Stimulated activated CD8-positive, alpha-beta memory T cell treated with anti-CD3 and anti-CD28 coated beads, Interleukin-15, amount 100 ng/mL, for 24 hours (primary cell): ENCODE results near the gene INA.

ENCODE experiments used
- DNase-seq: peaks from one replicate; pipeline ENCODE4 v3.0.0-alpha.2; 2020; ENCODE audit warnings: low read depth

Gene INA

DNA sequence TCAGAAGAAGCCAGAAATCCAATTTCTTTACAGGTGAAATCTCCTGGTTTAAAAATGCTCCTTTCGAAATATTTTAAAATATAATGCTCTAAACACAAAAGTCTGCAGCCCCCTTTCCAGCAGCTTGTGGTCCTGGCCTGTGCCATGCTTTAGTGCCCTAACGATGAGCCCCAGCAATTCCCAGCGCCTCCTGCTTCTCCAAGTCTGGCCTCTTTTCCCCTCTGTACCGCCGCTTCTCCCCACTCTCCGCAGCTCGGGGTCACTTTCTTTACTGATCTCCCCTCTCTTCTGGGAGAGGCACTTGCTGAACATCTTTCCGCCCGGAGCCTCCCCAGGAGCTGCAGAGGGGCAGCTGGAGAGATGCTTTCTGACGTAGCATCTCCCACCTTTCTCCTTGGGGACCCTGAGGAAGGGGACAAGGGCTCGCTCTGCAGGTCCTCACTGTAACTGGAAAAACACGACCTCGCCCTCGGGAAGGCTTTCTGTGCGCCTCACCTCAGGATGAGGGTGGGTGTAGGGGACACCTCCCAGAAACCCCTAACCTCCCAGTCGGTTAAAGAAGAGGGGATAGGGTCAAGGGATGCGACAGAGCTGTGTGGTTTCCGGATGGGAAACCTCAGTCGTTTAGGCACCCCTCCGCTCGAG is 565 bp upstream of the INA start:
- DNase-seq = no peak

DNA sequence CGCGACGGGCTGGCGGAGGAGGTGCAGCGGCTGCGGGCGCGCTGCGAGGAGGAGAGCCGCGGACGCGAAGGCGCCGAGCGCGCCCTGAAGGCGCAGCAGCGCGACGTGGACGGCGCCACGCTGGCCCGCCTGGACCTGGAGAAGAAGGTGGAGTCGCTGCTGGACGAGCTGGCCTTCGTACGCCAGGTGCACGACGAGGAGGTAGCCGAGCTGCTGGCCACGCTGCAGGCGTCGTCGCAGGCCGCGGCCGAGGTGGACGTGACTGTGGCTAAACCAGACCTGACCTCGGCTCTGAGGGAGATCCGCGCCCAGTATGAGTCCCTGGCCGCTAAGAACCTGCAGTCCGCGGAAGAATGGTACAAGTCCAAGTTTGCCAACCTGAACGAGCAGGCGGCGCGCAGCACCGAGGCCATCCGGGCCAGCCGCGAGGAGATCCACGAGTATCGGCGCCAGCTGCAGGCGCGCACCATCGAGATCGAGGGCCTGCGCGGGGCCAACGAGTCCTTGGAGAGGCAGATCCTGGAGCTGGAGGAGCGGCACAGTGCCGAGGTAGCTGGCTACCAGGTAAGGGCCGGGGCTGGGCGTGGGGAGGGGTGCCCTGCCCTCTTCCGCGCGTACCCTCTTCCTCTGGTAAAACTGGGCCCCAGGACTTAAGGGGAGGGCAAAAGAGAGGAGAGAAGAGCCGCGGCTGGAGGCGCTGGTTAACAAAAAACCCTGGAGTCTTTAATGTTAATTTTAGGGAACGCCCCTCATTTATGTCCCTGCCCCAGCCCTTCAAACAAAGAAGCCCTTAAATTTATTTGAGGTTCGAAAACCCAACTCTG is 987 bp downstream of the INA start:
- DNase-seq = no peak

DNA sequence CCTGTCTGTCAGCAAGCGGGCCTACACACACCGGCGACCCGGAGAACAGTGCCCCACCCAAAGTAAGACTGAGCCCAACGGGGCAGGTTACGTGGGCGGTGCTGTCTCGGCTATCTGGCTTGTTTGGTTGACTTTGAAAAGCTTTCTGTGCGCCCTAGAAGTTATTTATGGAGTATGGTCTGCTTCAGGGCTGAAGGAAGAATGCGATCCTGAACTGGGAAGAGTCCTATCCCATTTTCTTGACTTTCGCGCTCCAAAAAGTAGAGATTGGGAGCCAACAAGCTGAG is 1.5 kb downstream of the INA start:
- DNase-seq = no peak

DNA sequence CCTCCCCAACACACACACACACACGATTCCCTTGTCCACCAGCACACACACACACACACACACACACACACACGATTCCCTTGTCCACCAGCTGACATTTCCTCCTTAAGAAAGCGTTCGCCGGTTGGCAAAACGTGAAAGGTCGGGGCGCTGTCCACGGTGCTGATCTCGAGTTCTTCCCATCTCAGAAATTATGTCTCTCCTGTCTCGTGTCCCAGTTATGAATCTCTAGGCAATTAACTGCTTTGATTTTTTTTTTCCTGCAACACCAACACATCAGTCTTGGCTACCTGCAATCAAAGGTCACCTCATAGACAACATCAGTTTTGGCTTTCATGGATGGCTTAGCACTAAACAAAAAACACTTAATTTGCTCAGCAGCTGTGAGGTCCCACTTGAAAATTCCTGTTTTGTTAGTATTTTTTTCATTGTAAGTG is 1.9 kb downstream of the INA start:
- peak; percentile 18 for DNase-seq

DNA sequence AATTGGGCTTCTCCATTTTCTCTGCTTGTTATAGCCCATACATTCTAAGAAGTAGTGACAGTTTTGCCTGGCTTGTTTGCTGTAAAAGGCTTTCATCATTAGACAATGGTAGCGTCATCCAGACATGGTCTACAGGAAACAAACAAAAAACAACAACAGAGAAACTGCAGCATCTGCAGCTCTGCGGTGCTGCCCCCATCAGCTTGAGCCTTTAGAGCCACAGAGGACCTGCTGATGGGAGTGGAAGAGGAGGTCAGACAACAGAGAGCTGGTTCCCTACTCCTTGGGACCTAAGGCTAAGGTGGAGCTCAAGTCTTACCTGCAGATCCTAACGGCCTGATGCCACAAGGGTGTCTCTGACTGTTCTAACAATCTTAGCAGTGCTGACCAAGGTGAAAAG is 3.1 kb downstream of the INA start:
- no peak for DNase-seq

DNA sequence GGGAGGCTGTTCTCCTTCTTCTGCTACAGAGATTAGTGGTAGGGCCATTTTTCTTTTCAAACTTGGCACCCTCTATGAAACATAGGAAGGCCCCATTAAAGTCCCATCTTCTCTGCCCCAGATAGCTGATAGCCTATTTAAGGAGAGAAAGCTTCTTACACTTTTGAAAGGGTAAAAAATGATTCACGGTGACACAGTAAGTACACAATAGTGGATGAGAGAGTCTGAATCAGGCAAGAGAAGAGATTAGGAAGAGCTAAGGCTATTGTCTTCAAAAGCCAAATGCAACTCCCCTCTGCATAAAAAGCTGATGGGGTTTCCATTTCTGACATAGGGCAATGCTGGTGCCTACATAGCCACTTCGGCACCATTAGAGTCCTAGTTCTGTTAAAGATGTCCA is 3.6 kb downstream of the INA start:
- no peak for DNase-seq

DNA sequence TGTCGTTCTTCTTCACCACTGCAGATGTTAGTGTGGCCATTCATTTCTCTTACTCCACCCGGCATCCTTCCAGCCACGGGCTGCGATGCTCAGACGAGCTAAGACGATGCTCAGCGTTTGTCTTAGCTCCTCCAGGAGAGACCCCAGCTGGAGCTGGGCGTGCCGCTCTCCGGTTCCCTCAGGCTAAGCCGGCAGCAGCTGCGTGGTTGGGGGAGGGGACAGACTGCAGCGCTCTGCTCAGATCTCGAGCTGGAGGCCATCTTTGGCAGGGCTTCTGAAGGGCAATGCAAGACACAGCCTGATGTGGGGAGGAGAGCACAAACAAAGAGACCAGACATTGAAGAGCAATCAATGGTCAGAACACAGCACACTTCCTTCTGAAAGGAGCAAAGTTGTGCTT is 4.8 kb downstream of the INA start:
- DNase-seq = no peak

DNA sequence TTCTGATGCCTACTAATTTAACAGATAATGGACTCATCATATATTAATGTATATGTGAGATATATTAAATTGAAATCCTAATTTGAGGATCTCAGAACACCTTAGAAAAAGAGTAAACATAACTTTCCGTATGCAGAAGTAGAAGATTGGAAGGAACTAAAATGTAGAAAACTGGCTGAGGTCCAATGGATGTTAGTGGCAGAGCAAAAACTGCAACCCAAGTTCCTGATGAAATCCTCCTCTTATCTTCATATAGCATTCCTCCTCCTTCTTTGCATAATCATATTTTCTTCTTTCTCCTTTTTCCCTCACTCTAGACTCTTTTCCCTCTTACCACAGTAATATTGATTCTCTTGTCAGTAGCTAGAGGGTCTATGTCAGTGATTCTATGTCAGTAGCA is 6.0 kb downstream of the INA start:
- DNase-seq = no peak

DNA sequence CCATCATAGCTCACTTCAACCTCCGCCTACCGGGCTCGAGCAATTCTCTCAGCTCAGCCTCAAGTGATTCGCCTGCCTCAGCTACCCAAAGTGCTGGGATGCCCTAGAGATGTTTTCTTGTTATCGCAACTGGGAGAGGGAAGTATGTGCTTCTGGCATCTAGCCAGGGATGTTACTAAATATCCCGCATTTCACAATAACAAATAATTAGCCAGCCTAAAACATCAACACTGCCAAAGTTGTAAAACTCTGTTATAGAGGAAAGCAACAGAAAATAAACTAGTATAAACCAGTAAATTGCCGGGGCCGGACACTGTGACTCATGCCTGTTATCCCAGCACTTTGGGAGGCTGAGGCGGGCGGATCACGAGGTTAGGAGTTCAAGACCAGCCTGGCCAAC is 7.2 kb downstream of the INA start:
- DNase-seq = no peak

DNA sequence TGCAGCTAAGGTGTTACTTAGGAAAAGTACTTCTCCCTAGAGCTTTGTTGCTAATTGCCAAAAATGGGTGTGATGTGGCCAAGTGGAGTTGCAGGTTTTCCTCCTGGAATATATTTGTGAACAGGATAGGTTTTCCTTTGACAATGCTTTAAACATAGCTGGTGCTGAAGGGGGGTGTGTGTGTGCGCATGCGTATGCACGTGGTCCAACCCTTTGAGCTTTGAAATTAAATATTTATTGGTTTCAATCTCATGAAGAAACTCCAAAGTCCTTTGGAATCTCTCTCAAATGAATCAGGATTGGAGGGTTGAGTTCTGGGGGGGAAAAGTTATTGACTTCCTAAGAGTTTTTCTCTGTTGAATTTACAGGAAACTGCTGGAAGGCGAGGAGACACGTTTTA is 11.1 kb downstream of the INA start:
- DNase-seq = no peak

DNA sequence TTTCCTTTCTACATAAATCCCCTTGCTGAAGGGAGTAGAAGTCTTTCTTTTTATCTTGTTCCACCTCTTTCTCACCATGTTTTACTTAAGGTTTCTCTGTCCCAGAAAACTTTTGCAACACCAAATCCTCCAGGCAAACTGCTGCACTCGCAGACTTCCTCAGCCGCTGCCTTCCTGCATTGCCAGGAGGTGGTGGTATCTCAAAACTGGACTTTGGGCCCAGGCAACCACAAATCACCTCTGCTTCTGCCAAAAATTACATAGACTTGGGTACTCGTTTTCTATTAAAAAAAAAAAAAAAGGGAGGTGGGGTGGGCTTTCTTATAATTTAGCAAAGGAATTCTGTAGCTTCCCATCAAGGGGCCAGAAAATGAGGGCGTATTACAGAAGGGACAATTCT is 14.7 kb downstream of the INA start:
- no peak for DNase-seq

DNA sequence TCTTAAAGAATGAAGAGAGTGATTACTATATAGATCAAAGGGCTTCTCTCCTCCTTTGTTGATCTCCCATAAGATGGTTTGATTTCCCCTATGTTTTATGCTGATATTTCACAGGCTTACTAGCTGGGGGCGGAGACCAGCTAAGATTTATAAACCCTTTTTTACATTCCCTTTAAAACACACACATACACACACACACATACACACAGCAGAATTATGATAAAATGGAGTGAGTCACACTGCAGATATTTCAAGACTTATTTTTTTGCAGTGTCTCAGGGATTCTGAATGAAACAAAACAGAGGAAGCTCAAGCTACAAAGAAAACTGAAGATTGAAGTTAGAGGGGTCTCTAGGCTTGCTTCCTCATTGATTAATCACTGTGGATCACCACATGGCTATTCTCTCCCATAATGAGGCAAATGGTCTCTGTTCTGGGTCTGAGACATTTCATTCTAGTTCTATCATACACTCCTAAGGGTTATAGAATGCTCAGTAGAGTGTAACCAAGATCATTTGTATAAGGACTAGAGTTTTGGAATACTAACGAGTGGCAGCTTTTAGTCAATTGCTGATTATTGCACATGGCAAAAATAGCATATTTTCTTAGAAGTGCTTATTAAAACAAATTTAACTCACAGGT is 18.6 kb downstream of the INA start:
- DNase-seq = no peak

DNA sequence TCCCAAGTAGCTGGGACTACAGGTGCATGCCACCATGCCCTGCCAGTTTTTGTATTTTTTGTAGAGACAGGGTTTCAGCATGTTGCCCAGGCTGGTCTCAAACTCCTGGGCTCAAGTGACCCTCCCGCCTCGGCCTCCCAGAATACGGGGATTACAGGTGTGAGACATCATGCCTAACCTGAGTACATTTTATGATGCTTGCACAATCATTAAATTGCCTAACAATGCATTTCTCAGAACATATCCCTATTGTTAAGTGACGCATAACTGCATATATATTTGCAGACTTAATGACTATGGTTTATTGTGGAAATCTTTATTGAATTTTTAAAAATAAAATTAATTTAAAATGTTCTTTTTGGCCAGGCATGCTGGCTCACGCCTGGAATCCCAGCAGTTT is 30.7 kb downstream of the INA start:
- no peak for DNase-seq

DNA sequence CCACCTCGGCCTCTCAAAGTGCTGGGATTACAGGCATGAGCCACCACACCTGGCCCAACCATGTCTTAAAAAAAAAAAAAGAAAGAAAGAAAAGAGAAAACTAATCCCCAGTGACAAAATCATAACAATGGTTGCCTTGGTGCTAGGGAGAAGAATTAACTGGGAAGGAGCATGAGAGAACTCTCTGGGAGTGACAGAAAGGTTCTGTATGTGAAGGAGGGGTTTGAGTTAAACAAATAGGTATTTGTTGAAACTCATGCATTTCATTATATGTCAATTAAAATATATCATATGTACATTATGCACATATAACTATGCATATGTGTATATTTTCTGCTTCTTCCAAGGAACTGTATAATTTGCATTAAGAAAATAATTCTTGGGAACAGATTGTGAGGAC is 33.3 kb downstream of the INA start:
- DNase-seq = no peak

DNA sequence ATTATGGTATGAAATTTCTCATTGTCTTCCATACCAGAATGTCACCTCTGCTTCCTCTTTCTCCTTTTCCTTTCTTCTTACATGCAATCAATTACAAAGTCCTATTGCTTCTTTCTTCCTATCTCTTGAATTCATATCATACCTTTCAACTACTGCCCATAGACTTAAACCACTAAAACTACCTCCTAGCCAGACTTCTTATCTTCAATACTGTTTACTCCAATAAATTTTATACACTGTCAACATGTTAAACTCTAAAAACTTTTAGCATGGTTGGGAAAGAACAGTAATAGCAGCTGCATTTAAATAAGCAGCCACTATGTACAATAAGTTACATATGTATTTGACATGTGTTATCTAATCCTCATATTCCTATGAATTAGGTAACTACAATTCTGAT is 39.1 kb downstream of the INA start:
- DNase-seq = no peak

DNA sequence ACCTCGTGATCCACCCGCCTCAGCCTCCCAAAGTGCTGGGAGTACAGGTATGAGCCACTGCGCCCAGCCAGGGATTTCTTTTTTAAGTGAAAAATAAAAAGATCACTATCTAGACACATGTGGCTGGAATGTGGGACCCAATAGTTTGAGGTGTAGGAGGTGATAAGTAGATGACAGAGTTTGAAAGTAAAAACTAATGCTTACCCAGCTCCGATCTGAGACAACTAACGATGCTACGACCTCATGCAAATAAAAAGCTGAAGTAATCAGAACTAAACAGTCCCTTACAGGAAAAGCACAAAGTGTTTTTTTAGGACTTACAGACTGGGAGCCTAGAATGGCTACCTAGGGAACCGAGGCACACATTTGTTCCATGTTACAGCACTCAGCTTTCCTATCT is 51.0 kb downstream of the INA start:
- no peak for DNase-seq

DNA sequence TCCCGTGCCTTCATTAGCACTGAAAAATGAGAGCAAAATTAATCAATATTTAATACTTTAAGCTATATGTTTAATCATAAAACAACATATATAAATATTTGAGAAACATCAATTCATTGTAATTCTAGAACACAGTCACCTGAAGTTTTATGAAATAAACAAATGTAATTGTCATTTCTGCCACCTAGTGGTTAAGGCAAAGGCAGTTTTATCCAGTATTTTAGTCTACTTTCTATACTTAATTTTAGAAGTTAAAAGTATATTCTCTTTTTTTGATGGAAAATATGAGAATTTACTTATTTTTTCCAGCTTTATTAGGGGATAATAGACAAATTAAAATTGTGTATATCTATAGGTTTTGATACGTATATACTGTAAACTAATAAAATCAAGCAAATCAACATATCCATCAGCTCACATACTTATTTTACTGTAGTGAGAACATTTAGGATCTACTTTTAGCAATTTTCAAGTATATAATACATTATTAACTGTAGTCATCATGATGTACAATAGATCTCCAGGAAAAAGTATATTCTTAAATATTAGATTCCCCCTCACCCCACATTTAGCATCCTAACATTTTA is 57.1 kb downstream of the INA start:
- DNase-seq = no peak

DNA sequence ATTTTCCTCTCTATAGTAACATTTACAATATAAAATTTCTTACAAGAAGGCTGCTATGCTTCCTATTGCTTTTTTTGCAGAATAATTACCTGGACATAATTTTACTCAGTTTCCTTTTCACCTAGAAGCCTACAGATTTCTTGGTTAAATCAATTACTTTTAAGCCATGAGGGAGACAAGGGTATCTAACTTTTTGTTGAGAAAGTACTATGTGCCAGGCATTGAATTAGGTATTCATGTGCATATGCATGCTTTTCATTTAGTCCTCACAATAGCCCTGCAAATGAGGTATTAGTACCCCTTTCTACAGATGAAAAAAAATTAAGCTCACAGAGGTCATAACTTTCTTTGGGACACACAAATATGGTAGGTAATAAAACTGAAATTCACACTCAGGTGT is 57.6 kb downstream of the INA start:
- no peak for DNase-seq

DNA sequence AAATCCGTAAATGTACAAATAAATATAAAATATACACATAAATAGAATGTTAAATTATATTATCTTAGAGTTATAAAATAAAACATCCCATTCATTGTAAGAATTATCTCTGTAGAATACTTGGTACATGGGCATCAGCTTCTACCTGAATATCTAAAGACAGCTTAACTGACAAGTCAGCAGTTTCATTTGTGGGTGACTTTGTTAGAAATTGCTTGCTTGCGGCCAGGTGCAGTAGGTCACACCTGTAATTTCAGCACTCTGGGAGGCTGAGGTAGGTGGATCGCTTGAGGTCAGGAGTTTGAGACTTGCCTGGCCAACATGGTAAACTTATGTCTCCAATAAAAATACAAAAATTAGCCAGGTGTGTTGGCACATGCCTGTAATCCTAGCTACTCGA is 59.4 kb downstream of the INA start:
- DNase-seq = no peak
